Adrenal gland (tissue), 5 donors: ENCODE results near the gene CDO1.

Experiments
- POLR2A ChIP-seq, 2 donors: fragments of 450-650 bp; IDR thresholded peaks; one replicate each; pipeline ENCODE4 v1.6.1; 2017; ENCODE audit warnings: antibody characterized with exemption in 2 of 2, mild to moderate bottlenecking in 2 of 2, moderate library complexity in 1 of 2
- TF ChIP-seq, protein P1 (sequence below), 6 experiments: fragments of 450-650 bp in 4 of 6; fragments of 200-600 bp in 2 of 6; sonication (generic) in 1 of 6; IDR thresholded peaks; 1 replicate in 5 of 6; 2 replicates in 1 of 6; pipeline versions ENCODE4 v1.5.1 to v1.8.0; 2016 to 2021; ENCODE audit warnings: antibody characterized with exemption in 6 of 6, mild to moderate bottlenecking in 2 of 6, moderate library complexity in 1 of 6
- donor health status: DM: no; HTN: no; CAD: no.

DNA sequence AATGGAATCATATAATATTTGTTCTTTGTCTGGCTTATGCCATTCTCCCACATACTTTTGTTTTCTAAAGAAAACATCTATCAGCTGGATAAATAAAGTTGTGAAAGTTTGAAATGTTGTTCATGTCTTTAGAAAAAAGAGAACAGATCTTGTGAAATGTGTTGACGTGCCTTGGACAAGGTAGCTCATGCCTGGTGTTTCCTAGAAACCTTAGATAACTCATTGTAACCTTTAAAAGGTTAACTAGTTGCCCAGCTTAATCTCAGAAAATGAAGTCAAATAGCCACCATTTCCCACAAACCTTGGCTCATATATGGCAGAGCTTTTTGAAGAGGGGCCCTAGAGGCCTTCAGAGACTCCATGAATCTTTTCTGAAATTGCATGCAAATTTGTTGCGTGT, 15.3 kb downstream of the CDO1 start:
- TF ChIP-seq, protein P1, sequence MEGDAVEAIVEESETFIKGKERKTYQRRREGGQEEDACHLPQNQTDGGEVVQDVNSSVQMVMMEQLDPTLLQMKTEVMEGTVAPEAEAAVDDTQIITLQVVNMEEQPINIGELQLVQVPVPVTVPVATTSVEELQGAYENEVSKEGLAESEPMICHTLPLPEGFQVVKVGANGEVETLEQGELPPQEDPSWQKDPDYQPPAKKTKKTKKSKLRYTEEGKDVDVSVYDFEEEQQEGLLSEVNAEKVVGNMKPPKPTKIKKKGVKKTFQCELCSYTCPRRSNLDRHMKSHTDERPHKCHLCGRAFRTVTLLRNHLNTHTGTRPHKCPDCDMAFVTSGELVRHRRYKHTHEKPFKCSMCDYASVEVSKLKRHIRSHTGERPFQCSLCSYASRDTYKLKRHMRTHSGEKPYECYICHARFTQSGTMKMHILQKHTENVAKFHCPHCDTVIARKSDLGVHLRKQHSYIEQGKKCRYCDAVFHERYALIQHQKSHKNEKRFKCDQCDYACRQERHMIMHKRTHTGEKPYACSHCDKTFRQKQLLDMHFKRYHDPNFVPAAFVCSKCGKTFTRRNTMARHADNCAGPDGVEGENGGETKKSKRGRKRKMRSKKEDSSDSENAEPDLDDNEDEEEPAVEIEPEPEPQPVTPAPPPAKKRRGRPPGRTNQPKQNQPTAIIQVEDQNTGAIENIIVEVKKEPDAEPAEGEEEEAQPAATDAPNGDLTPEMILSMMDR (IDR thresholded peaks at IDR 0.05): no peak
- no peak for TF ChIP-seq POLR2A (IDR thresholded peaks at IDR 0.05)
